ENCODE results near the gene SLC35F6. TPM values are rescaled to one million over a fixed set of nuclear protein-coding genes. Genes with fewer than 3 reads are reported as not detected.

Gene SLC35F6
- total RNA-seq, 1 experiment from 2014 or later, result 10.3 TPM

- no peak for TF ChIP-seq HMGXB4 (CRISPR knock-in tag; IDR thresholded peaks at IDR 0.05)
- TF ChIP-seq ETV6 (CRISPR knock-in tag; IDR thresholded peaks at IDR 0.05), result no peak
- no peak for TF ChIP-seq E2F4 (CRISPR knock-in tag; IDR thresholded peaks at IDR 0.05; ENCODE audit: borderline replicate concordance, low read depth)
Observed at GRCh38 chr2:26724784-26725520, 39.1 kb upstream of the SLC35F6 start (continued).

GRCh38 chr2:26725521-26725820, 38.6 kb upstream of the SLC35F6 start:
- Mint-ChIP-seq H3K9me3 (no peaks in the 10 kb centered on the region), H3K4me1 (peaks cover 11% of the 10 kb centered on the region), H3K27ac (no peak overlapping the region), H3K4me3 (no peak overlapping the region), H3K36me3 (no peaks in the 10 kb centered on the region), H3K27me3 (ENCODE audit: low read depth) (no peaks in the 10 kb centered on the region)
- DNase-seq (ENCODE audit: low spot score) (no peak), ATAC-seq (no peak)
- CTCF ChIA-PET, result interaction anchor here (1.8 kb wide), 1 partner anchor 53 kb away, joined by 4 read pairs; no protein-coding TSS in a partner anchor
- POLR2A ChIA-PET, result no interaction called here
- TF ChIP-seq ZNF121 (CRISPR knock-in tag; IDR thresholded peaks at IDR 0.05) (peak; percentile 59), CREB1 (CRISPR knock-in tag; IDR thresholded peaks at IDR 0.05) (no peak)

GRCh38 chr2:26726228-26726627, 37.9 kb upstream of the SLC35F6 start:
- no peaks in the 10 kb centered on the region for H3K9me3 Mint-ChIP-seq
- no peak overlapping the region for H3K4me3 Mint-ChIP-seq
- peaks cover 5% of the 10 kb centered on the region; the same call in 1 of the 2 replicates for H3K4me1 Mint-ChIP-seq
- ChIA-PET CTCF (no interaction called here), POLR2A (no interaction called here)
- no peak for DNase-seq (ENCODE audit: low spot score)
- H3K36me3 Mint-ChIP-seq, result no peaks in the 10 kb centered on the region
- no peaks in the 10 kb centered on the region for H3K27me3 Mint-ChIP-seq (ENCODE audit: low read depth)
- ATAC-seq, result no peak
- no peak overlapping the region for H3K27ac Mint-ChIP-seq
- TF ChIP-seq GTF2I (CRISPR knock-in tag; conservative IDR thresholded peaks at IDR 0.05) (no peak), HMGA2 (CRISPR knock-in tag; IDR thresholded peaks at IDR 0.05) (no peak), STAT6 (CRISPR knock-in tag; conservative IDR thresholded peaks at IDR 0.05; ENCODE audit: low read depth) (no peak), MXD4 (CRISPR knock-in tag; IDR thresholded peaks at IDR 0.05; ENCODE audit: borderline replicate concordance) (no peak), ATF2 (CRISPR knock-in tag; IDR thresholded peaks at IDR 0.05; ENCODE audit: borderline replicate concordance, low read depth) (no peak), CREB1 (CRISPR knock-in tag; IDR thresholded peaks at IDR 0.05) (no peak), ATF6 (CRISPR knock-in tag; IDR thresholded peaks at IDR 0.05) (no peak), ZNF423 (CRISPR knock-in tag; IDR thresholded peaks at IDR 0.05) (no peak), HMGXB4 (CRISPR knock-in tag; IDR thresholded peaks at IDR 0.05) (no peak), NFE2L1 (CRISPR knock-in tag; IDR thresholded peaks at IDR 0.05) (no peak), SOX15 (CRISPR knock-in tag; IDR thresholded peaks at IDR 0.05) (no peak), USF2 (CRISPR knock-in tag; IDR thresholded peaks at IDR 0.05) (no peak), ATF1 (CRISPR knock-in tag; IDR thresholded peaks at IDR 0.05) (no peak), ZBTB43 (CRISPR knock-in tag; IDR thresholded peaks at IDR 0.05) (no peak), JAZF1 (CRISPR knock-in tag; IDR thresholded peaks at IDR 0.05) (no peak), ELF4 (CRISPR knock-in tag; IDR thresholded peaks at IDR 0.05; ENCODE audit: low read depth) (no peak), ZNF396 (CRISPR knock-in tag; IDR thresholded peaks at IDR 0.05; ENCODE audit: borderline replicate concordance) (no peak)
